SK-N-SH treated with all-trans-retinoic acid at 6 μM for 48 hours (cell line): ENCODE measurements around the gene ADGRV1.

Experiments
- ATAC-seq: fragments of 200-7000 bp; cut with Tn5 transposase; 3 replicates; pipeline ENCODE4 v1.9.1; 2020; ENCODE audit warnings: mild to moderate bottlenecking, moderate library complexity
- BACH2 ChIP-seq: fragments of 250-450 bp; sonication (Bioruptor Pico); IDR thresholded peaks from 2 replicates; pipeline ENCODE4 v1.9.0; 2021; ENCODE audit warnings: mild to moderate bottlenecking, borderline replicate concordance
- CSDC2 ChIP-seq: fragments of 250-450 bp; sonication (Bioruptor Pico); IDR thresholded peaks from 2 replicates; pipeline ENCODE4 v1.5.0; 2020; ENCODE audit warnings: mild to moderate bottlenecking, moderate library complexity
- ESRRG ChIP-seq: fragments of 250-450 bp; sonication (Bioruptor Pico); IDR thresholded peaks from 2 replicates; pipeline ENCODE4 v1.6.1; 2021; ENCODE audit warnings: mild to moderate bottlenecking
- GLIS3 ChIP-seq: fragments of 250-450 bp; sonication (Bioruptor Pico); IDR thresholded peaks from 2 replicates; pipeline ENCODE4 v1.5.0; 2020; ENCODE audit warnings: mild to moderate bottlenecking, moderate library complexity
- OSR1 ChIP-seq: fragments of 250-450 bp; sonication (Bioruptor Pico); IDR thresholded peaks from 2 replicates; pipeline ENCODE4 v1.8.0; 2022; ENCODE audit warnings: moderate library complexity, mild to moderate bottlenecking, inconsistent platforms
- PPARA ChIP-seq: fragments of 250-450 bp; sonication (Bioruptor Pico); IDR thresholded peaks from 2 replicates; pipeline ENCODE4 v1.5.0; 2020; ENCODE audit warnings: mild to moderate bottlenecking, borderline replicate concordance
- RARB ChIP-seq: fragments of 250-450 bp; sonication (Bioruptor Pico); IDR thresholded peaks from 2 replicates; pipeline ENCODE4 v1.8.0; 2021; ENCODE audit warnings: mild to moderate bottlenecking, moderate library complexity
- SNAI2 ChIP-seq: fragments of 250-450 bp; sonication (Bioruptor Pico); IDR thresholded peaks from 2 replicates; pipeline ENCODE4 v1.5.0; 2020; ENCODE audit warnings: mild to moderate bottlenecking, moderate library complexity
- TCF4 ChIP-seq: fragments of 250-450 bp; sonication (Bioruptor Pico); IDR thresholded peaks from 2 replicates; pipeline ENCODE4 v1.8.0; 2021; ENCODE audit warnings: mild to moderate bottlenecking, moderate library complexity, borderline replicate concordance
- ZC3H10 ChIP-seq: fragments of 250-450 bp; sonication (Bioruptor Pico); IDR thresholded peaks from 2 replicates; pipeline ENCODE4 v1.5.1; 2021; ENCODE audit warnings: mild to moderate bottlenecking, moderate library complexity
- ZFP3 ChIP-seq: fragments of 250-450 bp; sonication (Bioruptor Pico); IDR thresholded peaks from 2 replicates; pipeline ENCODE4 v1.5.0; 2020; ENCODE audit warnings: mild to moderate bottlenecking, moderate library complexity
- ZFP30 ChIP-seq: fragments of 450-650 bp; formaldehyde crosslinking; IDR thresholded peaks from 2 replicates; pipeline ENCODE4 v1.5.0; 2022; ENCODE audit warnings: mild to moderate bottlenecking, moderate library complexity
- ZNF565 ChIP-seq: fragments of 450-650 bp; formaldehyde crosslinking; conservative IDR thresholded peaks from 2 replicates; pipeline ENCODE4 v1.5.0; 2020; ENCODE audit warnings: low read depth, mild to moderate bottlenecking, moderate library complexity
- ZNF70 ChIP-seq: fragments of 450-650 bp; formaldehyde crosslinking; IDR thresholded peaks from 2 replicates; pipeline ENCODE4 v1.5.0; 2020; ENCODE audit warnings: mild to moderate bottlenecking, moderate library complexity
- ZNF8 ChIP-seq: fragments of 450-650 bp; formaldehyde crosslinking; IDR thresholded peaks from 2 replicates; pipeline ENCODE4 v1.5.0; 2020; ENCODE audit warnings: mild to moderate bottlenecking, moderate library complexity
- TF ChIP-seq, protein P1 (sequence below): fragments of 250-450 bp; sonication (Bioruptor Pico); IDR thresholded peaks from 2 replicates; pipeline ENCODE4 v1.5.1; 2020; ENCODE audit warnings: low read depth, mild to moderate bottlenecking, moderate library complexity
- TF ChIP-seq, protein P2 (sequence below): fragments of 250-450 bp; sonication (Bioruptor Pico); IDR thresholded peaks from 2 replicates; pipeline ENCODE4 v1.8.0; 2020; ENCODE audit warnings: mild to moderate bottlenecking, moderate library complexity, borderline replicate concordance
- TF ChIP-seq, protein P3 (sequence below): fragments of 250-450 bp; sonication (Bioruptor Pico); IDR thresholded peaks from 2 replicates; pipeline ENCODE4 v1.8.0; 2021; ENCODE audit warnings: low read depth, mild to moderate bottlenecking, moderate library complexity, borderline replicate concordance
- TF ChIP-seq, protein P4 (sequence below): fragments of 250-450 bp; sonication (Bioruptor Pico); IDR thresholded peaks from 2 replicates; pipeline ENCODE4 v1.5.1; 2021; ENCODE audit warnings: mild to moderate bottlenecking, moderate library complexity

ADGRV1 gene

DNA sequence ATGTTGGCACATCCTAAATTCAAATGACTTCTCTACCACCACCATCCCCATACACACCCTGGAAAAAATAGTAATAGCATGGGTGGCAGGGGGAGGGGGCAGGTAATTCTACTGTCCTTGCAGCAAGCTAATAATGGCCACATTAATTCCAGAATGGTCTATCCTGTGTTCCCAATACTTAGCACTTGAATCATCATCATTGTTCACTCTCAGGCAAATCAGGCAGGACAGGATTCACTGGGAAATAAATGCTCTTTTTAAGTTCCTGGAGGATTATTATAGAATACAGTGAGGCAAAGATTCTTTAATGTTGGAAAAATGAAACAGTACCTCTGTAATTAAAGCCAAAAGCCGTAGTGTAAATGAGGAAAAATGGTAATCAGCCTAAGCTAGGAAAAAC is 570.0 kb downstream of the ADGRV1 start:
- ATAC-seq, result peak; percentile 35; the same call in 1 of the 3 replicates

DNA sequence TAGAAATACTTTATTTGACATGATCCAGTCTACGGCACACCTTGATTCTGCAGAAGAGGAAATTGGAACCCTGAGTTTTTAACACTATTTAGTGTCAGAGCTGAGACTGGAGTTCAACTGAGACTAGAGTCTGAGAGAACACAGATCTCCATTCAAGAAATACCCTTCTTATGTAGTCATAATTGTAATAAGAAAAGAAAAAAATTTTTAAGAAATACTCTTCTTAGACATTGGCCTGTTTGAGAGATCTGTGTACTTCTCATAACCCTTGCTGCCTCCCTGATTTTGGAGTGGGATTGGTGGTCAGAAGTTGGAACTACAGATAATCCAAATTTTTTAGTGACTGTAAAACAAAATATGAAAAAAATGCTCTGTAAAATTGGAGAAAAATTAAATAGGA is 571.2 kb downstream of the ADGRV1 start:
- no peak for TF ChIP-seq ZFP3 (CRISPR knock-in tag)
- no peak for TF ChIP-seq OSR1 (CRISPR knock-in tag)
- TF ChIP-seq, all 23 proteins: peak for 0
- peak; percentile 65 for ATAC-seq

More for the DNA sequence above, 570.0 kb downstream of the ADGRV1 start:
- no peak for TF ChIP-seq TCF4 (CRISPR knock-in tag)
- TF ChIP-seq ESRRG (CRISPR knock-in tag), result no peak
- no peak for TF ChIP-seq ZNF8 (CRISPR knock-in tag)
- no peak for TF ChIP-seq CSDC2 (CRISPR knock-in tag)
- TF ChIP-seq GLIS3 (CRISPR knock-in tag), result no peak
- TF ChIP-seq OSR1 (CRISPR knock-in tag), result no peak

DNA sequence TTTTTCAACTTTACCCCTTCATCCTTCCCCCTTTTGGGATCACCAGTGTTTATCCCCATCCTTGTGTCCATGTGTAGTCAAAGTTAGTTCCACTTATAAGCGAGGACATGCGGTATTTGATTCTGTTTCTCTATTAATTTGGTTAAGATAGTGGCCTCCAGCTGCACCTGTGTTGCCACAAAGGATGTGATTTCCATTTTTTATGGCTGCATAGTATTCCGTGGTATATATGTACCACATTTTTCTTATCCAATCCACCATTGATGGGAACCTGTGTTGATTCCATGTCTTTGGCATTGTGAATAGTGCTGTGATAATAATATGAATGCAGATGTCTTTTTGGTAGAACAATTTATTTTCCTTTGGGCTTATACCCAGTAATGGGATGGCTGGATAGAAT is 572.2 kb downstream of the ADGRV1 start:
- no peak for ATAC-seq
- no peak for TF ChIP-seq PPARA (CRISPR knock-in tag)
- peak; percentile 77; the same call in 1 of the 2 replicates for TF ChIP-seq ZNF8 (CRISPR knock-in tag)
- TF ChIP-seq CSDC2 (CRISPR knock-in tag), result no peak
- TF ChIP-seq ZNF565 (CRISPR knock-in tag), result no peak

DNA sequence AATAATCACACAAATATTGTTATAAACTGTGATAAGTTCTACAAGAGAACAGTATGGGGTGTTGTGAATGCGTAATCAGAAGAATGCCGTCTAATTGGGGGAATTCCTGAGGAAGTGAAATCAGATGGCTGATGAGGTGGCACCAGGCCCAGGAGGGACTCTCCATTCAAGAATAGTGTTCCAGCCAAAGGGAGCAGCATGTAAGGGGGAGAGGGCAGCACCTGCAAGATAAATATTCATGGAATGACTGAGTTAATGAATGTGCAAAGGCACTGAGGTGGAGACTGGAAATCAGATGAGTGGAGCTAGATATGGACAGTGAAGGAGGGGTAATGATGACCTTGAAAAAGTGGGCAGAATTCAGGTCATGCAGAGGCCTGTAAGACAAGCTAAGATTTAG is 574.0 kb downstream of the ADGRV1 start:
- ATAC-seq, result no peak
- TF ChIP-seq ZNF565 (CRISPR knock-in tag), result no peak
- TF ChIP-seq ZFP30 (CRISPR knock-in tag), result no peak
- TF ChIP-seq GLIS3 (CRISPR knock-in tag), result no peak
- TF ChIP-seq ZNF70 (CRISPR knock-in tag), result no peak
- no peak for TF ChIP-seq ZNF8 (CRISPR knock-in tag)
- TF ChIP-seq SNAI2 (CRISPR knock-in tag), result no peak
- TF ChIP-seq, all 23 proteins: peak for 0

DNA sequence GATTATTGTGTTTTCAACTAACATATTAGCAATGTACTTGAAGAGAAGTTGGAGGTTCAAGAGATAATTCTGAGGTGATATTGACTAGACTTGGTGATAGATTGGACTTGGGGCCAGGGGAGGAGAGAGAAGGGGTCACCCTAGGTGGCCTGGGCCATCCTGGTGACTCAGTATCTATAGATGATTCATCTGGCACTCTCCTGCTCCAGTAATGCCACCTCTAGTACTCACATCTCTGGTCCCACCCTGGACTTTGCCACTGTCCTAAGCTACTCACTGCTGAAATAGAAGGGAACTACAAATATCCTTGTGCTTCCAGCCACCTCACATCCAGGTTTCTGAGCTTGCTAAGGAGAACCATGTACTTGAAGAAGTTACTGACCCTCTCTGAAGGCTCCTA is 574.6 kb downstream of the ADGRV1 start:
- ATAC-seq, result no peak
- no peak for TF ChIP-seq ZC3H10
- TF ChIP-seq CSDC2 (CRISPR knock-in tag), result no peak
- TF ChIP-seq BACH2 (CRISPR knock-in tag), result no peak
- TF ChIP-seq, protein P1, sequence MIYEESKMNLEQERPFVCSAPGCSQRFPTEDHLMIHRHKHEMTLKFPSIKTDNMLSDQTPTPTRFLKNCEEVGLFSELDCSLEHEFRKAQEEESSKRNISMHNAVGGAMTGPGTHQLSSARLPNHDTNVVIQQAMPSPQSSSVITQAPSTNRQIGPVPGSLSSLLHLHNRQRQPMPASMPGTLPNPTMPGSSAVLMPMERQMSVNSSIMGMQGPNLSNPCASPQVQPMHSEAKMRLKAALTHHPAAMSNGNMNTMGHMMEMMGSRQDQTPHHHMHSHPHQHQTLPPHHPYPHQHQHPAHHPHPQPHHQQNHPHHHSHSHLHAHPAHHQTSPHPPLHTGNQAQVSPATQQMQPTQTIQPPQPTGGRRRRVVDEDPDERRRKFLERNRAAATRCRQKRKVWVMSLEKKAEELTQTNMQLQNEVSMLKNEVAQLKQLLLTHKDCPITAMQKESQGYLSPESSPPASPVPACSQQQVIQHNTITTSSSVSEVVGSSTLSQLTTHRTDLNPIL (CRISPR knock-in tag), result no peak
- TF ChIP-seq, protein P2, sequence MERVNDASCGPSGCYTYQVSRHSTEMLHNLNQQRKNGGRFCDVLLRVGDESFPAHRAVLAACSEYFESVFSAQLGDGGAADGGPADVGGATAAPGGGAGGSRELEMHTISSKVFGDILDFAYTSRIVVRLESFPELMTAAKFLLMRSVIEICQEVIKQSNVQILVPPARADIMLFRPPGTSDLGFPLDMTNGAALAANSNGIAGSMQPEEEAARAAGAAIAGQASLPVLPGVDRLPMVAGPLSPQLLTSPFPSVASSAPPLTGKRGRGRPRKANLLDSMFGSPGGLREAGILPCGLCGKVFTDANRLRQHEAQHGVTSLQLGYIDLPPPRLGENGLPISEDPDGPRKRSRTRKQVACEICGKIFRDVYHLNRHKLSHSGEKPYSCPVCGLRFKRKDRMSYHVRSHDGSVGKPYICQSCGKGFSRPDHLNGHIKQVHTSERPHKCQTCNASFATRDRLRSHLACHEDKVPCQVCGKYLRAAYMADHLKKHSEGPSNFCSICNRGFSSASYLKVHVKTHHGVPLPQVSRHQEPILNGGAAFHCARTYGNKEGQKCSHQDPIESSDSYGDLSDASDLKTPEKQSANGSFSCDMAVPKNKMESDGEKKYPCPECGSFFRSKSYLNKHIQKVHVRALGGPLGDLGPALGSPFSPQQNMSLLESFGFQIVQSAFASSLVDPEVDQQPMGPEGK (CRISPR knock-in tag), result no peak
- no peak for TF ChIP-seq OSR1 (CRISPR knock-in tag)
- TF ChIP-seq, protein P3, sequence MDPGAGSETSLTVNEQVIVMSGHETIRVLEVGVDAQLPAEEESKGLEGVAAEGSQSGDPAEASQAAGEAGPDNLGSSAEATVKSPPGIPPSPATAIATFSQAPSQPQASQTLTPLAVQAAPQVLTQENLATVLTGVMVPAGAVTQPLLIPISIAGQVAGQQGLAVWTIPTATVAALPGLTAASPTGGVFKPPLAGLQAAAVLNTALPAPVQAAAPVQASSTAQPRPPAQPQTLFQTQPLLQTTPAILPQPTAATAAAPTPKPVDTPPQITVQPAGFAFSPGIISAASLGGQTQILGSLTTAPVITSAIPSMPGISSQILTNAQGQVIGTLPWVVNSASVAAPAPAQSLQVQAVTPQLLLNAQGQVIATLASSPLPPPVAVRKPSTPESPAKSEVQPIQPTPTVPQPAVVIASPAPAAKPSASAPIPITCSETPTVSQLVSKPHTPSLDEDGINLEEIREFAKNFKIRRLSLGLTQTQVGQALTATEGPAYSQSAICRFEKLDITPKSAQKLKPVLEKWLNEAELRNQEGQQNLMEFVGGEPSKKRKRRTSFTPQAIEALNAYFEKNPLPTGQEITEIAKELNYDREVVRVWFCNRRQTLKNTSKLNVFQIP, result no peak
- TF ChIP-seq ZNF8 (CRISPR knock-in tag), result no peak
- TF ChIP-seq ZNF70 (CRISPR knock-in tag), result no peak
- no peak for TF ChIP-seq ZNF565 (CRISPR knock-in tag)
- TF ChIP-seq GLIS3 (CRISPR knock-in tag), result no peak
- no peak for TF ChIP-seq RARB (CRISPR knock-in tag)
- TF ChIP-seq, protein P4, sequence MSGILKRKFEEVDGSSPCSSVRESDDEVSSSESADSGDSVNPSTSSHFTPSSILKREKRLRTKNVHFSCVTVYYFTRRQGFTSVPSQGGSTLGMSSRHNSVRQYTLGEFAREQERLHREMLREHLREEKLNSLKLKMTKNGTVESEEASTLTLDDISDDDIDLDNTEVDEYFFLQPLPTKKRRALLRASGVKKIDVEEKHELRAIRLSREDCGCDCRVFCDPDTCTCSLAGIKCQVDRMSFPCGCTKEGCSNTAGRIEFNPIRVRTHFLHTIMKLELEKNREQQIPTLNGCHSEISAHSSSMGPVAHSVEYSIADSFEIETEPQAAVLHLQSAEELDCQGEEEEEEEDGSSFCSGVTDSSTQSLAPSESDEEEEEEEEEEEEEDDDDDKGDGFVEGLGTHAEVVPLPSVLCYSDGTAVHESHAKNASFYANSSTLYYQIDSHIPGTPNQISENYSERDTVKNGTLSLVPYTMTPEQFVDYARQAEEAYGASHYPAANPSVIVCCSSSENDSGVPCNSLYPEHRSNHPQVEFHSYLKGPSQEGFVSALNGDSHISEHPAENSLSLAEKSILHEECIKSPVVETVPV (CRISPR knock-in tag), result no peak
